CD8-positive, alpha-beta memory T cell (primary cell): ENCODE measurements around the gene STAT4. TPM values are rescaled to one million over a fixed set of nuclear protein-coding genes. Genes with fewer than 3 reads are reported as not detected.

Experiments used
- CTCF ChIA-PET: fragments of 350-600 bp; sonication (Branson Sonifier 250); formaldehyde crosslinking; loops from one replicate; lab custom pipeline; 2021; ENCODE audit warnings: antibody characterized with exemption; lab: Charles Lee
- POLR2A ChIA-PET: fragments of 350-600 bp; sonication (Branson Sonifier 250); formaldehyde crosslinking; loops from one replicate; lab custom pipeline; 2021; ENCODE audit warnings: antibody characterized with exemption; lab: Charles Lee
- DNase-seq, 5 donors: peaks; one replicate each; pipeline versions ENCODE4 v3.0.0 to v3.0.0-alpha.2; 2020 to 2022; ENCODE audit warnings: mixed read lengths in 1 of 5
- H3K27ac ChIP-seq: one replicate; pipeline ENCODE4 v1.7.0; 2013; ENCODE audit warnings: low read depth, mild to moderate bottlenecking, low read length, moderate library complexity
- H3K27me3 ChIP-seq: 2 replicates; pipeline ENCODE4 v1.7.0; 2013; ENCODE audit warnings: low read length, mild to moderate bottlenecking; ENCODE audit not compliant: insufficient read depth, poor library complexity, severe bottlenecking
- H3K36me3 ChIP-seq: 2 replicates; pipeline ENCODE4 v1.7.0; 2013; ENCODE audit warnings: mild to moderate bottlenecking, low read length, moderate library complexity; ENCODE audit not compliant: insufficient read depth
- H3K4me1 ChIP-seq: 2 replicates; pipeline ENCODE4 v1.7.0; 2013; ENCODE audit warnings: mild to moderate bottlenecking, low read length, moderate library complexity; ENCODE audit not compliant: insufficient read depth
- H3K4me3 ChIP-seq: 2 replicates; pipeline ENCODE4 v1.7.0; 2013; ENCODE audit warnings: mild to moderate bottlenecking, low read length
- H3K9me3 ChIP-seq: 2 replicates; pipeline ENCODE4 v1.7.0; 2013; ENCODE audit warnings: mild to moderate bottlenecking, low read length
- H3K27ac Mint-ChIP-seq, 8 donors: one replicate each; pipeline ENCODE4 v1.8.0; 2020 to 2021; ENCODE audit warnings: mixed read lengths in 8 of 8, mild to moderate bottlenecking in 6 of 8, inconsistent platforms in 3 of 8, moderate library complexity in 3 of 8
- H3K27me3 Mint-ChIP-seq, 2 donors: one replicate each; pipeline ENCODE4 v1.8.0; 2020 to 2021; ENCODE audit warnings: mixed read lengths in 2 of 2, mild to moderate bottlenecking in 1 of 2, moderate library complexity in 1 of 2
- H3K36me3 Mint-ChIP-seq, 3 donors: one replicate each; pipeline ENCODE4 v1.8.0; 2020 to 2021; ENCODE audit warnings: mixed read lengths in 3 of 3, inconsistent platforms in 1 of 3, mild to moderate bottlenecking in 1 of 3
- H3K4me1 Mint-ChIP-seq, 3 donors: one replicate each; pipeline ENCODE4 v1.8.0; 2020 to 2021; ENCODE audit warnings: mixed read lengths in 3 of 3, inconsistent platforms in 1 of 3, mild to moderate bottlenecking in 1 of 3
- H3K4me3 Mint-ChIP-seq, 7 donors: one replicate each; pipeline ENCODE4 v1.8.0; 2020 to 2021; ENCODE audit warnings: mixed read lengths in 7 of 7, mild to moderate bottlenecking in 6 of 7, moderate library complexity in 4 of 7, inconsistent platforms in 2 of 7
- H3K9me3 Mint-ChIP-seq, 5 donors: one replicate each; pipeline ENCODE4 v1.8.0; 2020 to 2022; ENCODE audit warnings: mixed read lengths in 5 of 5, mild to moderate bottlenecking in 3 of 5, moderate library complexity in 2 of 5, inconsistent platforms in 1 of 5
- polyA plus RNA-seq: library from polyadenylated mRNA; unstranded; fragments of 300-500 nt; fragmentation: Illumina TruSeq; gene quantifications from one replicate; pipeline ENCODE4 v1.2.3, GENCODE V29; 2021
- total RNA-seq, 2 experiments: library from RNA; stranded (reverse); gene quantifications; one replicate each; pipeline ENCODE4 v1.2.3, GENCODE V29; 2021

Gene STAT4
- total and polyA plus RNA-seq, 3 experiments from 2014 or later, result 53.0 to 88.2 (median 54.7) TPM

GRCh38 chr2:191144217-191144616 lies 6.6 kb downstream of the STAT4 start:
- H3K27ac Mint-ChIP-seq, result peak overlapping the region in 7 of 8 donors; percentile 8 to 79 (median 62)
- no peaks in the 10 kb centered on the region for H3K27me3 Mint-ChIP-seq
- Histone ChIP-seq H3K27ac (no peak overlapping the region), H3K4me3 (no peak overlapping the region), H3K9me3 (no peaks in the 10 kb centered on the region), H3K27me3 (no peaks in the 10 kb centered on the region), H3K36me3 (peaks cover 40% of the 10 kb centered on the region), H3K4me1 (peaks cover 66% of the 10 kb centered on the region)
- H3K36me3 Mint-ChIP-seq, result peaks cover 42 to 87% (median 44%) of the 10 kb centered on the region in 3 donors
- POLR2A ChIA-PET, result interaction anchor here (1.1 kb wide), 1 partner anchor 82 kb away, joined by 4 read pairs; no protein-coding TSS in a partner anchor
- H3K4me3 Mint-ChIP-seq, result peak overlapping the region; percentile 1 to 64 (median 44)
- DNase-seq, result no peak
- CTCF ChIA-PET, result interaction anchor here (2.0 to 3.1 kb wide), 2 partner anchors 11 to 92 kb away, joined by 7 to 17 read pairs; no protein-coding TSS in a partner anchor
- H3K4me1 Mint-ChIP-seq, result peaks cover 77 to 92% (median 91%) of the 10 kb centered on the region in 3 donors
- no peaks in the 10 kb centered on the region for H3K9me3 Mint-ChIP-seq

DNA sequence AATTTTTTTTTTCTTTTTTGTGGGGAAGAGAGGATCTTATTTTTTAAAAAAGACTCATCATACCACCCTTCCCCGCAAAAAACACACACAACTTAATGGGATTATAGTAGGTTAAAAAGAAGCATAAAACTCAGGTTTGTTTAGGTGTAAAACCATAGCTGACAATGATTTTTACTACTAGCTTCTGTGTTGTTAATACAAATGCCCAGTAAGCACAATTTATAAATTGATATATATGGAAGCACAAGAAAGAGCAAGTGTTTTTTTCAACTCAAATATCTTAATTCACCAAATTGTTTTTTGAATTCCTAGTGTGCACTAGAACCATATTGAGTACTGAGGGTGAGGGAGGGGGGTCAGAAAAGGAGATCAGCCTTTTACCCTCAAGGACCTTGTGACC lies 7.0 kb downstream of the STAT4 start:
- ChIA-PET CTCF (interaction anchor here (2.0 kb wide), 1 partner anchor 12 kb away, joined by 7 read pairs; no protein-coding TSS in a partner anchor), POLR2A (interaction anchor here (1.1 kb wide), 1 partner anchor 82 kb away, joined by 4 read pairs; no protein-coding TSS in a partner anchor)
- Mint-ChIP-seq H3K27me3 (no peaks in the 10 kb centered on the region), H3K4me1 (peaks cover 78 to 93% (median 92%) of the 10 kb centered on the region in 3 donors), H3K36me3 (peaks cover 43 to 88% (median 48%) of the 10 kb centered on the region in 3 donors), H3K27ac (peak overlapping the region in 6 of 8 donors; percentile 8 to 79 (median 64)), H3K9me3 (no peaks in the 10 kb centered on the region), H3K4me3 (peak overlapping the region; percentile 1 to 64 (median 44))
- DNase-seq, result no peak
- H3K4me1 ChIP-seq, result peaks cover 66% of the 10 kb centered on the region
- no peak overlapping the region for H3K27ac ChIP-seq
- no peaks in the 10 kb centered on the region for H3K27me3 ChIP-seq
- no peaks in the 10 kb centered on the region for H3K9me3 ChIP-seq
- peaks cover 40% of the 10 kb centered on the region for H3K36me3 ChIP-seq
- H3K4me3 ChIP-seq, result no peak overlapping the region

DNA sequence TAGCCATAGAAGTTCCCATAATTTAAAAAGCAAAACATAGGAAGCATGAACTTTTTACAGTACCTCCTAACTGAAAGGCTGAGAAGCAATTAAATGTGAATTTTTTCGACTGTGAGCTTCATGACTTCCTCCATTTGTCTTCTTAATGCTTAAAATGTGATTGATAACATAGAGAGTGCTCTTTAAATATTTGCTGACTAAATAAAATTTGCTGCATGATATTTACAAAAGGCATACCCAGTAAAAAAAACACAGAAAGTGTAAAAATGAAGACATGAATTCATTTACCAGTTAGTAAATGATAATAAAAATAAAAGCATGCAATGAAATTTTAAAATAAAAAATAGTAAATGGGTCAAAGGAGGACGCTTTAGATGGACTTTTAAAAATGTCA lies 21.9 kb downstream of the STAT4 start:
- Mint-ChIP-seq H3K4me1 (peaks cover 69 to 82% (median 81%) of the 10 kb centered on the region in 3 donors), H3K27me3 (no peaks in the 10 kb centered on the region), H3K4me3 (peak overlapping the region in 6 of 7 donors; percentile 76 to 83 (median 80)), H3K27ac (peak overlapping the region; percentile 85 to 98 (median 95)), H3K9me3 (no peaks in the 10 kb centered on the region), H3K36me3 (peaks cover 17 to 56% (median 20%) of the 10 kb centered on the region in 3 donors)
- Histone ChIP-seq H3K9me3 (no peaks in the 10 kb centered on the region), H3K27ac (no peak overlapping the region), H3K36me3 (no peaks in the 10 kb centered on the region), H3K27me3 (no peaks in the 10 kb centered on the region), H3K4me3 (no peak overlapping the region), H3K4me1 (peaks cover 42% of the 10 kb centered on the region)
- ChIA-PET CTCF (interaction anchor here (1.2 to 3.6 kb wide), 3 partner anchors 10 to 76 kb away, joined by 4 to 19 read pairs (median 6); no protein-coding TSS in a partner anchor), POLR2A (interaction anchor here (0.6 to 1.8 kb wide), 5 partner anchors 10 to 70 kb away, joined by 3 to 10 read pairs (median 3); no protein-coding TSS in a partner anchor)
- DNase-seq, result no peak

GRCh38 chr2:191128172-191128910 lies 22.5 kb downstream of the STAT4 start:
- peaks cover 42% of the 10 kb centered on the region for H3K4me1 ChIP-seq
- Mint-ChIP-seq H3K9me3 (no peaks in the 10 kb centered on the region), H3K4me1 (peaks cover 69 to 83% (median 81%) of the 10 kb centered on the region in 3 donors), H3K27ac (peak overlapping the region; percentile 85 to 98 (median 95)), H3K27me3 (no peaks in the 10 kb centered on the region), H3K36me3 (peaks cover 17 to 56% (median 23%) of the 10 kb centered on the region in 3 donors), H3K4me3 (peak overlapping the region; percentile 66 to 83 (median 80))
- H3K9me3 ChIP-seq, result no peaks in the 10 kb centered on the region
- ChIA-PET POLR2A (interaction anchor here (0.6 to 1.8 kb wide), 6 partner anchors 11 to 69 kb away, joined by 3 to 10 read pairs (median 3); no protein-coding TSS in a partner anchor), CTCF (interaction anchor here (1.2 to 3.6 kb wide), 2 partner anchors 27 to 76 kb away, joined by 6 to 19 read pairs; no protein-coding TSS in a partner anchor)
- no peaks in the 10 kb centered on the region for H3K27me3 ChIP-seq
- H3K36me3 ChIP-seq, result no peaks in the 10 kb centered on the region
- H3K27ac ChIP-seq, result peak overlapping the region; percentile 65
- peak overlapping the region; percentile 17 for H3K4me3 ChIP-seq
- DNase-seq, result peak in 3 of 5 donors; percentile 12 to 63 (median 19)

DNA sequence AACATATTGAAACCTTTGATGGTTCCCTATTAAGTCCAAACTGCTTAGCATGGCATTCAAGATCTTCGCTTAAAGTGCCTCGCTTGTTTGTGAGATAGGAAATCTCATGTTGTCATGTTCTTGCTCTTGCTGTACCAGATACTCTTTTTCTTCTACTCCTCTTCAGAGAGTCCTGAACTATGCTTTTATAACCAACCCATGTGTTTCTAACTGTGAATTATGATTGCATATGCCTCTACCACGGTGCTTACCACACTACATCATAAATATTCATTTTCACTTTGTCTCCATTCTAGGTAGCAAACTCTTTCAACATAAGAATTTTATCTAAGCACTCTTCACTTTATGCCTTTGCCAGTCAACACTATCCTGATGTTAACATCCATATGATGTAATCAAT lies 23.6 kb downstream of the STAT4 start:
- CTCF ChIA-PET, result interaction anchor here (1.2 to 3.6 kb wide), 2 partner anchors 75 to 77 kb away, joined by 5 to 19 read pairs; no protein-coding TSS in a partner anchor

DNA sequence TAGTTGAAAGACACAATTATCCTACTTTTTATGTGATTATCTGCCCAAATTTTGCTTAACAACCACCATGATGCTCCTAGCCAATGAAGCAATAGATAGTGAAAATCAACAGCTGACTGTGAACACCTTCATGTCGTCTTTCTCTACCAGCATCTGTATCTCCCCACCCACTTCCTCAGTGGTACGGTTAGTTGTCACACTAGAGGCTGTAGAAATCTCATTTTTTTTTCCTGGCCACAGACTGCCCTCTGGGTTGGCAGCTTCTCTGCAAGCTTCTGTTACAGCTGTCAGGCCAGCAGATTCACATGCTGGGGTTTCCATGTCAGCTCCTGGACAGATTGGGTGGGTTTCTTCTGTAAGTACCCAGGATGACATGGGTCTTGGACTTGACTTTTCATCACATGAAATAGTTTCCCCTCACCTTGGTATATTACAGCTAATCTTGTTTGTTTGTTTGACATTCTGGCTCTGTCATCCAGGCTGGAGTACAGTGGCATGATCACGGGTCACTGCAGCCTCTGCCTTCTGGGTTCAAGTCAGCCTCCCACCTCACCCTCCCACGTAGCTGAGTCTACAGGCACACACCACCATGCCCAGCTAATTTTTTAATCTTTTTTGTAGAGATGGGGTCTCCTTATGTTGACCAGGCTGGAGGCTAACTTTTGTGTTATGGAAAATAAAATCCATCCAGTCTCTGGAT lies 24.3 kb downstream of the STAT4 start:
- Histone ChIP-seq H3K27ac (peak overlapping the region; percentile 4), H3K9me3 (no peaks in the 10 kb centered on the region), H3K4me3 (no peak overlapping the region), H3K36me3 (no peaks in the 10 kb centered on the region), H3K27me3 (no peaks in the 10 kb centered on the region), H3K4me1 (peaks cover 54% of the 10 kb centered on the region)
- peak; percentile 2 to 58 (median 22) for DNase-seq
- ChIA-PET CTCF (interaction anchor here (0.8 to 1.2 kb wide), 7 partner anchors 10 to 76 kb away, joined by 3 to 5 read pairs (median 3); no protein-coding TSS in a partner anchor), POLR2A (interaction anchor here (0.7 to 1.8 kb wide), 5 partner anchors 10 to 25 kb away, joined by 4 to 9 read pairs (median 4); partner anchors contain the start of gene STAT4)
- Mint-ChIP-seq H3K27me3 (no peaks in the 10 kb centered on the region), H3K36me3 (peaks cover 9 to 56% (median 15%) of the 10 kb centered on the region in 3 donors), H3K27ac (peak overlapping the region; percentile 85 to 98 (median 95)), H3K9me3 (no peaks in the 10 kb centered on the region), H3K4me3 (peak overlapping the region; percentile 4 to 85 (median 79)), H3K4me1 (peaks cover 75 to 87% (median 84%) of the 10 kb centered on the region in 3 donors)

More for the DNA sequence above, 23.6 kb downstream of the STAT4 start:
- Histone ChIP-seq H3K27ac (no peak overlapping the region), H3K4me3 (no peak overlapping the region), H3K9me3 (no peaks in the 10 kb centered on the region), H3K4me1 (peaks cover 52% of the 10 kb centered on the region), H3K36me3 (no peaks in the 10 kb centered on the region), H3K27me3 (no peaks in the 10 kb centered on the region)
- no peak for DNase-seq
- Mint-ChIP-seq H3K4me3 (peak overlapping the region; percentile 8 to 85 (median 79)), H3K9me3 (no peaks in the 10 kb centered on the region), H3K4me1 (peaks cover 75 to 87% (median 84%) of the 10 kb centered on the region in 3 donors), H3K36me3 (peaks cover 15 to 58% (median 22%) of the 10 kb centered on the region in 3 donors), H3K27ac (peak overlapping the region; percentile 58 to 98 (median 94)), H3K27me3 (no peaks in the 10 kb centered on the region)
- POLR2A ChIA-PET, result interaction anchor here (1.1 to 1.2 kb wide), 2 partner anchors 21 to 23 kb away, joined by 4 to 6 read pairs; partner anchors contain the start of gene STAT4

DNA sequence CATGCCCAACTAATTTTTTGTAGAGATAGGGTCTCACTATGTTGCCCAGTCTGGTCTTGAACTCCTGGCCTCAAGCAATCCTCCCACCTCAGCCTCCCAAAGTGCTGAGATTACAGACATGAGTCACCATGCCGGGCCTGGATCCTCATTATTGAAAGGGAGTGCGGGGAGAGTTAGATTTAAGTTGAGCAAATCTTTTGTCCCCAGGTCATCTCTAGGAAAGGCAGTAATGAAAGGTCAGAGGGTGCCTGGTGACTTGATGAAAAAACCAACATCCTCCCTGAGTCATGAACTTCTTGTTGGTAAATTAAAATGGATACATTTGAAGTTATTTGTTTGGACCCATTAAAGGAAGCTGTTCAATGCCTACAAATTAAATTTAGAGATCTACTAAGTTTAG lies 25.1 kb downstream of the STAT4 start:
- no peaks in the 10 kb centered on the region for H3K36me3 ChIP-seq
- peaks cover 6 to 56% (median 9%) of the 10 kb centered on the region in 3 donors for H3K36me3 Mint-ChIP-seq
- H3K27me3 ChIP-seq, result no peaks in the 10 kb centered on the region
- H3K9me3 Mint-ChIP-seq, result no peaks in the 10 kb centered on the region
- H3K27me3 Mint-ChIP-seq, result no peaks in the 10 kb centered on the region
- no peaks in the 10 kb centered on the region for H3K9me3 ChIP-seq
- no peak overlapping the region for H3K27ac ChIP-seq
- peak overlapping the region in 1 of 7 donors; percentile 80 for H3K4me3 Mint-ChIP-seq
- H3K4me3 ChIP-seq, result no peak overlapping the region
- peaks cover 54% of the 10 kb centered on the region for H3K4me1 ChIP-seq
- CTCF ChIA-PET, result interaction anchor here (0.8 to 1.2 kb wide), 5 partner anchors 10 to 38 kb away, joined by 3 to 4 read pairs (median 3); no protein-coding TSS in a partner anchor
- peak overlapping the region; percentile 56 to 98 (median 82) for H3K27ac Mint-ChIP-seq
- peaks cover 72 to 87% (median 79%) of the 10 kb centered on the region in 3 donors for H3K4me1 Mint-ChIP-seq
- no peak for DNase-seq
- POLR2A ChIA-PET, result interaction anchor here (1.3 to 1.8 kb wide), 3 partner anchors 9 to 24 kb away, joined by 4 to 9 read pairs (median 4); no protein-coding TSS in a partner anchor
